ENCODE results near the gene ITPK1.

Gene ITPK1

GRCh38 chr14:93089521-93090269 is 26.0 kb downstream of the ITPK1 start:
- no peaks in the 10 kb centered on the region for H3K36me3 ChIP-seq (ENCODE audit: insufficient read depth, low read length)
- peaks cover 14% of the 10 kb centered on the region for H3K4me1 ChIP-seq (ENCODE audit: insufficient read depth, low read length)
- no peak overlapping the region for H3K9ac ChIP-seq (ENCODE audit: low read depth, low read length)
- H3K9me3 ChIP-seq (ENCODE audit: control insufficient read depth, insufficient read depth, low read length): peaks cover 5% of the 10 kb centered on the region; the same call in 1 of the 2 replicates

GRCh38 chr14:93086441-93087055 is 29.2 kb downstream of the ITPK1 start:
- no peaks in the 10 kb centered on the region for H3K36me3 ChIP-seq (ENCODE audit: insufficient read depth, low read length)
- H3K4me1 ChIP-seq (ENCODE audit: insufficient read depth, low read length): peaks cover 14% of the 10 kb centered on the region
- H3K9me3 ChIP-seq (ENCODE audit: control insufficient read depth, insufficient read depth, low read length): peaks cover 5% of the 10 kb centered on the region; the same call in 1 of the 2 replicates
- H3K9ac ChIP-seq (ENCODE audit: low read depth, low read length): no peak overlapping the region

DNA sequence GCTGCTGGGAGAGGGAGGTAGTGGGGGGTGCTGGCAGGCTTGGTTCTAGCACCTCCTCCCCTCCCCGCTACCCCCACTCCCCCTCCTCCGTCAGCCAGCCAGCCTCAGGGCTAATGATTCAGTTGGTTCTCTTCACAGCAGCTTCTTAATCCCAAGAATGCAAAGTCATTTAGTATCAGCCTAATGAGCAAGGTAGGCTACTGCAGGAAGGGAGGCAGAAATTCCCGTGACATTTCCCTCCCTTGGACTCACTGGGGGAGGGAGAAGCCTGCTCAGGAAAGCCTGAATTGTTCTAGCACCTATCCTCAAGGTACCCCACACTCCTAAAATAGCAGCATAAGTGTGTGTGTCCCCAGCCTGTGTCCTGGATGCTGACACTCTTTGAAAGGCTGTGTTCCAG is 29.8 kb downstream of the ITPK1 start:
- no peak overlapping the region for H3K9ac ChIP-seq (ENCODE audit: low read depth, low read length)
- H3K36me3 ChIP-seq (ENCODE audit: insufficient read depth, low read length): no peaks in the 10 kb centered on the region
- peaks cover 5% of the 10 kb centered on the region; the same call in 1 of the 2 replicates for H3K9me3 ChIP-seq (ENCODE audit: control insufficient read depth, insufficient read depth, low read length)
- H3K4me1 ChIP-seq (ENCODE audit: insufficient read depth, low read length): peaks cover 14% of the 10 kb centered on the region

DNA sequence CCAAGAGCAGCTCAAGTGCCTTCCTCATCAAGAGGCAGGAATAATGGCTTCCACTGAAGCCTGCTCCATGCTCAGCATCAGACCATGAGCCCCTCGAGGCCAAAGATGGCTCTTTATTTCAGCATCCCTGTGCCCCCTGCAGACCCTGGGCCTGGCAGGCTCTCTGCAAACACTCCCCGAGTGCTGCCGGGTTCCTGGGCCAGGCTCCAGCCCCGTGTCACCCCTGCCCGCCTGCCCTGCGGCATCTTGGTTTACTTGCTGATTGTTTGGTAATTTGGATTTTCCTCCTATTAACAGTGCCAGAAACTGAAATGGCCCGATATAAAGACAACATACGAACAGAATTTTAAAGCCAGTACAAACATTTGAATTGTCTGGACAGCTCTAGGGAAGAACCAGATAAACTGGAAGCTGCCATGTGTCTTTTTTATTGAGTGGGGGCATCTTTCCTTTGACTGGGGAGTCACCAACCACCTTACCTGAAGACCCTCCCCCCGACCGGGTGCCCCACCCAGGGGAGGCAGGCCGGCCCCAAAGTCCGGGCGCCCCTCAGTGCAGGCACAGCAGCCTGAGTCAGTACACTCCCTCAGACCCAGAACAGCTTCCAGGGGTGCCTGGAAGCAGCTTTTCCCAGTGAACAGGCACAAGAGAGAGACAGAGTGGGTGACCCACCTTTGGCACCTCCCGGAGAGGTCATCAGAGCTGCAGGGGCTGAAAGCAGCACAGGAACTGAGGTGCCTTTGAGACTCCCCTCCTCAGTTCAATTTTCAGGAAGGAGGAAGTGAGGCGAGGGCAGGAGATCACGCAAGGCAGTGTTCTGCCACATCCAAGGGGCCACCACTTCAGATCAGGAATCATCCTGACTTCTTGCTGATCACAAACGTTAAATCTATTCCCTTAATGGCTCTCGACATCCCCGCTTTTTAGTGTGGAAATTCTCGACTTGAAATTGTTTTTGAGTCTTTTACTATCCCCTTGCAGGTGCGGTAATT is 30.6 kb downstream of the ITPK1 start:
- Histone ChIP-seq H3K4me1 (ENCODE audit: insufficient read depth, low read length) (peaks cover 14% of the 10 kb centered on the region), H3K9ac (ENCODE audit: low read depth, low read length) (no peak overlapping the region), H3K9me3 (ENCODE audit: control insufficient read depth, insufficient read depth, low read length) (peaks cover 5% of the 10 kb centered on the region; the same call in 1 of the 2 replicates), H3K36me3 (ENCODE audit: insufficient read depth, low read length) (no peaks in the 10 kb centered on the region)

- peaks cover 5% of the 10 kb centered on the region; the same call in 1 of the 2 replicates for H3K9me3 ChIP-seq (ENCODE audit: control insufficient read depth, insufficient read depth, low read length)
- H3K4me1 ChIP-seq (ENCODE audit: insufficient read depth, low read length): peaks cover 14% of the 10 kb centered on the region
- H3K36me3 ChIP-seq (ENCODE audit: insufficient read depth, low read length): no peaks in the 10 kb centered on the region
- no peak overlapping the region for H3K9ac ChIP-seq (ENCODE audit: low read depth, low read length)
These were observed 31.3 kb downstream of the ITPK1 start for GRCh38 chr14:93084402-93084801.

- Histone ChIP-seq H3K9ac (ENCODE audit: low read depth, low read length) (no peak overlapping the region), H3K9me3 (ENCODE audit: control insufficient read depth, insufficient read depth, low read length) (peaks cover 5% of the 10 kb centered on the region; the same call in 1 of the 2 replicates), H3K36me3 (ENCODE audit: insufficient read depth, low read length) (no peaks in the 10 kb centered on the region), H3K4me1 (ENCODE audit: insufficient read depth, low read length) (peaks cover 14% of the 10 kb centered on the region)
These were observed 31.8 kb downstream of the ITPK1 start for GRCh38 chr14:93083917-93084316.

DNA sequence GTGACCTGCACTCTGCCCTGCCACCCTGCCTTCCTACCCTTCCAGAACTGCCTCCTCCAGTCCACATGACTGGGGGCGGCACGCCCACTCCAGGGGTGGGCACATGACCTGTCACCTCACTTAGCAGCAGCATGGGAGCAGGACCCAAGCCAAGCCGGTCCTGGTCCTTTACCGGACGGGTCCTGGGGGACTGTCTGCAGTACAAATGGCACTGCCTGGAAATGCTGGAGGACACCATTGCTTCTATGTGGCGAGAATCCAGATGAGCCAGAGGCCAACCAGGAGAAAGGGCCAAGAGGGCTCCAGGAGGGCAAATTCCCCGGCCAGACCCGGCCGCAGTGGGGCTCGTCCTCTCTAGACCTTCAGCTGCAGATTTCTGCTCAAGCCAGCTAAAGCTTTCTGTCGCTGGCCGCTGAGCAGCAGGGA is 33.1 kb downstream of the ITPK1 start:
- Histone ChIP-seq H3K9ac (ENCODE audit: low read depth, low read length) (no peak overlapping the region), H3K36me3 (ENCODE audit: insufficient read depth, low read length) (no peaks in the 10 kb centered on the region), H3K4me1 (ENCODE audit: insufficient read depth, low read length) (peaks cover 14% of the 10 kb centered on the region), H3K9me3 (ENCODE audit: control insufficient read depth, insufficient read depth, low read length) (peaks cover 5% of the 10 kb centered on the region; the same call in 1 of the 2 replicates)

DNA sequence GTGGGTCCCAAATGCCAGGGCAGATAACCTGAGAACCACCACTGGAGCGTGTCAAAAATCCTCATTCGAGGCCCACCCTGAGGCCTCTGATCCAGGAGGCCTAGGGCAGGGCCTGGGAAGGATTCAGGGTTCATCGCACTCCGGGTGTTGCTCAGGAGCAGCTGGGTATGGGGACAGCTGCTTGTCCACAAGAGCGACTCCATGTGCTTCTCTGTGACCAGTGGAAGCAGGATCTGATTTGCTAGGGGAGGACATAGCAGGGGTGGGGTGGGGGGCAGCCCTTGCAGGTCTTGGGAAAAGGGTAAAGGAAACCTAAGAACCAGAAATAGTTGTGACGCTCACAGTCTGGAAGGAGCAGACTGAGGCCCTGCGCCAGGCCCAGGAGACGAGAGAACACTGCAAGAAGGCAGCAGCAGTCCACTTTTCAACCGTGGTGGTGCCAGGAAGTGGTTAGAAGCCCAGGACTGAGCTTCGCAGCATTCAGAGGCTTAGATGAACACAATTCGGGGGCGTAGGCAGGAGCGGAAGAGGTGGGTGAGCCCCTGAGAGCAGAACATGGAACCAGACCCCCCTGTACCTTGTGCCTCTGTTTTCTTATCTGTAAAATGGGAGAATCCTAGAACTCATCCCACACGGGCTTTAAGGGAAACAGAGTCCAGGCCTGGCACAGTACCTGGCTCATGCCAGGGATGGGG is 33.7 kb downstream of the ITPK1 start:
- H3K9ac ChIP-seq (ENCODE audit: low read depth, low read length): no peak overlapping the region
- H3K4me1 ChIP-seq (ENCODE audit: insufficient read depth, low read length): peaks cover 14% of the 10 kb centered on the region
- H3K36me3 ChIP-seq (ENCODE audit: insufficient read depth, low read length): no peaks in the 10 kb centered on the region
- H3K9me3 ChIP-seq (ENCODE audit: control insufficient read depth, insufficient read depth, low read length): peaks cover 3% of the 10 kb centered on the region; the same call in 1 of the 2 replicates

- H3K4me1 ChIP-seq (ENCODE audit: insufficient read depth, low read length): no peaks in the 10 kb centered on the region
- no peaks in the 10 kb centered on the region for H3K36me3 ChIP-seq (ENCODE audit: insufficient read depth, low read length)
- H3K9ac ChIP-seq (ENCODE audit: low read depth, low read length): no peak overlapping the region
- H3K9me3 ChIP-seq (ENCODE audit: control insufficient read depth, insufficient read depth, low read length): no peaks in the 10 kb centered on the region; the same call in 1 of the 2 replicates
These were observed 35.8 kb downstream of the ITPK1 start for GRCh38 chr14:93079865-93080403.

GRCh38 chr14:93079321-93079720 is 36.4 kb downstream of the ITPK1 start:
- Histone ChIP-seq H3K9ac (ENCODE audit: low read depth, low read length) (no peak overlapping the region), H3K4me1 (ENCODE audit: insufficient read depth, low read length) (no peaks in the 10 kb centered on the region), H3K36me3 (ENCODE audit: insufficient read depth, low read length) (no peaks in the 10 kb centered on the region), H3K9me3 (ENCODE audit: control insufficient read depth, insufficient read depth, low read length) (no peaks in the 10 kb centered on the region)

DNA sequence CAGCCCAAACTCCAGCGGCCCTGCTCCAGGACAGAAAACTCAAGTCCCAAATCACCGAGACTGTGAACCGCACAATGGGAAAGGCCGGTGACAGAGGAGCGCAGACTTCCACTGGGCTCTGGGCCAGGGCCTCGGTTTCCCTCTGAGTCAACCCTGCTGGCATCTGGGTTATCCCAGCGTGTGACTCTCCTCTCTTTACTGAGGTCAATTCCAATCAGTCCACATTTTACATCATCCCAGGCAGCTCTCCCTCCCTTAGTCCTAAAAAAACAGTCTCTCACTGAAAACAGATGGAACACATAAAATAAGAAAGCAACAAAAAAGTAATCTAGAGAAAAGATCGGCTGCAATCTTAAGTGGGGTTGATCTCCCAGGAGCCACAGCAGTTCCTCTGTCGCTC is 36.9 kb downstream of the ITPK1 start:
- Histone ChIP-seq H3K36me3 (ENCODE audit: insufficient read depth, low read length) (no peaks in the 10 kb centered on the region), H3K4me1 (ENCODE audit: insufficient read depth, low read length) (no peaks in the 10 kb centered on the region), H3K9me3 (ENCODE audit: control insufficient read depth, insufficient read depth, low read length) (no peaks in the 10 kb centered on the region), H3K9ac (ENCODE audit: low read depth, low read length) (no peak overlapping the region)

DNA sequence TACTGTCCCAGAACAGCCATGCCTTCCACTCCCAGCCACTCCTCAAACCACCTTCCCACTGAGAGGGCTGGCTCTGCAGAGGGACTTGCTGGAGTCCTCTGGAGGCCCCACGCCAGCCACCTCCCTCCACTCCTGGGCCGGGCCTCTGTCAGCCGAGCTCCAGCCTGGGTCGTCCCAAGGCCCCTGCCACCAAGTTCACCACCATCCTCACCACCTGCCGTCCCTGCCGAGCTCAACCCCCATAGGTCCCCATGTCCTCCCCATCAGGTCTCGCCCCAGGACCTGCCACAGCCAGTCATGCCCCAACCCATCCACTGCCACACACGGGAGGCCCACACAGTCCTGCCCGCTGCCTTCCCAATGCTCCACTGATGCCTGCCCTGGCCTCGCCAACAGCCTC is 39.0 kb downstream of the ITPK1 start:
- no peaks in the 10 kb centered on the region for H3K9me3 ChIP-seq (ENCODE audit: control insufficient read depth, insufficient read depth, low read length)
- H3K4me1 ChIP-seq (ENCODE audit: insufficient read depth, low read length): no peaks in the 10 kb centered on the region; the same call in 1 of the 2 replicates
- H3K9ac ChIP-seq (ENCODE audit: low read depth, low read length): no peak overlapping the region
- no peaks in the 10 kb centered on the region for H3K36me3 ChIP-seq (ENCODE audit: insufficient read depth, low read length)

DNA sequence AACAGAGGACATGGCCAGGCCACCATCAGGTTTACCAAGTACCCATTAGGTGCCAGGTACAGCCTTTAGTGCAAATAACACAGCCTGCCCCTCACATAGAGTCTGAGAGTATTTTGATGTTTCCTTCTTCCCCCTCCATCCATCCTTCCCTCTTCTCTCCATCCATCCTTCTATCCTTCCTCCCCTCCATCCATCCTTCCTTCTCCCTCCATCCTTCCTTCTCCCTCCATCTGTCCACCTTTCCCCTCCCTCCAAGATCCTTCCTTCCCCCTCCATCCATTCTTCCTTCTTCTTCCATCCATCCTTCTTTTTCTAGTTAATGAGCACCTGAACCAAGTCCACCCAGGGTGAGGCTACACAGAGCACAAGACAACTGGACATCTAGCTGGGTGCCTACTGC is 39.8 kb downstream of the ITPK1 start:
- H3K4me1 ChIP-seq (ENCODE audit: insufficient read depth, low read length): no peaks in the 10 kb centered on the region; the same call in 1 of the 2 replicates
- no peak overlapping the region for H3K9ac ChIP-seq (ENCODE audit: low read depth, low read length)
- no peaks in the 10 kb centered on the region for H3K9me3 ChIP-seq (ENCODE audit: control insufficient read depth, insufficient read depth, low read length)
- H3K36me3 ChIP-seq (ENCODE audit: insufficient read depth, low read length): no peaks in the 10 kb centered on the region

Data from ES-I3 (cell line).